Fibroblast of villous mesenchyme (primary cell): ENCODE measurements around the gene AP1S2. TPM values are rescaled to one million over a fixed set of nuclear protein-coding genes. Genes with fewer than 3 reads are reported as not detected.
"Not testable (repeated sequence)": the region's sequence is repeated elsewhere in the genome, so short reads cannot be mapped to it uniquely, and the experiment has no call there.

Experiments
- DNase-seq: peaks from one replicate; pipeline ENCODE4 v3.0.0-alpha.2; 2010; ENCODE audit warnings: low read depth
- H3K4me3 ChIP-seq: 2 replicates; pipeline ENCODE4 v1.5.1; 2011; ENCODE audit warnings: low read depth, mild to moderate bottlenecking, low read length
- CTCF ChIP-seq: IDR thresholded peaks from 2 replicates; pipeline ENCODE4 v1.5.1; 2012; ENCODE audit warnings: low read depth, mild to moderate bottlenecking, low read length; ENCODE audit not compliant: insufficient read depth
- total RNA-seq: library from RNA; depleted of rRNA; stranded (reverse); fragments of >200 nt; gene quantifications from 2 replicates; pipeline ENCODE4 v1.2.3, GENCODE V29; 2012

Gene AP1S2
- total RNA-seq, 1 donor = 39.7 TPM

- DNase-seq = no peak
- no peak for TF ChIP-seq CTCF
- H3K4me3 ChIP-seq = no peak overlapping the region
Observed at GRCh38 chrX:15883540-15883863, 28.9 kb upstream of the AP1S2 start.

- no peak overlapping the region for H3K4me3 ChIP-seq
- peak; percentile 53 for DNase-seq
- no peak for TF ChIP-seq CTCF
Observed at GRCh38 chrX:15882704-15883539, 28.3 kb upstream of the AP1S2 start.

- no peak overlapping the region for H3K4me3 ChIP-seq
- DNase-seq = no peak
- no peak for TF ChIP-seq CTCF
Observed at GRCh38 chrX:15881381-15881897, 26.8 kb upstream of the AP1S2 start.

GRCh38 chrX:15877914-15878313 is 23.3 kb upstream of the AP1S2 start:
- not testable (repeated sequence) for DNase-seq, H3K4me3 ChIP-seq

GRCh38 chrX:15877380-15877779 is 22.8 kb upstream of the AP1S2 start:
- no peak overlapping the region for H3K4me3 ChIP-seq
- peak; percentile 37 for DNase-seq
- no peak for TF ChIP-seq CTCF

GRCh38 chrX:15874672-15875071 is 20.1 kb upstream of the AP1S2 start:
- no peak for TF ChIP-seq CTCF
- no peak for DNase-seq

GRCh38 chrX:15873566-15873965 is 19.0 kb upstream of the AP1S2 start:
- H3K4me3 ChIP-seq = no peak overlapping the region
- DNase-seq = no peak

More at GRCh38 chrX:15874672-15875071, 20.1 kb upstream of the AP1S2 start:
- H3K4me3 ChIP-seq = no peak overlapping the region

More at GRCh38 chrX:15873566-15873965, 19.0 kb upstream of the AP1S2 start:
- no peak for TF ChIP-seq CTCF
